K562 (cell line): ENCODE data around the gene TMEM204.

Experiments used
- TF ChIP-seq, protein P1 (sequence below), 2 experiments: fragments of 450-650 bp in 1 of 2; sonication (generic) in 1 of 2; formaldehyde crosslinking in 1 of 2; IDR thresholded peaks; 2 replicates each; pipeline versions ENCODE4 v1.7.1 to v1.9.0; 2016 to 2022; ENCODE audit warnings: inconsistent platforms in 1 of 2, mild to moderate bottlenecking in 1 of 2, missing genetic modification reagents in 1 of 2
- TF ChIP-seq, protein P2 (sequence below), 3 experiments: IDR thresholded peaks in 2 of 3; conservative IDR thresholded peaks in 1 of 3; 2 replicates each; pipeline ENCODE4 v1.5.1; 2011 to 2012; ENCODE audit warnings: low read length in 3 of 3, mild to moderate bottlenecking in 3 of 3, control low read depth in 2 of 3, improper control_type of control experiment in 1 of 3, inconsistent platforms in 1 of 3, low read depth in 1 of 3, mixed read lengths in 1 of 3, moderate library complexity in 1 of 3; ENCODE audit not compliant: insufficient read depth in 2 of 3

DNA sequence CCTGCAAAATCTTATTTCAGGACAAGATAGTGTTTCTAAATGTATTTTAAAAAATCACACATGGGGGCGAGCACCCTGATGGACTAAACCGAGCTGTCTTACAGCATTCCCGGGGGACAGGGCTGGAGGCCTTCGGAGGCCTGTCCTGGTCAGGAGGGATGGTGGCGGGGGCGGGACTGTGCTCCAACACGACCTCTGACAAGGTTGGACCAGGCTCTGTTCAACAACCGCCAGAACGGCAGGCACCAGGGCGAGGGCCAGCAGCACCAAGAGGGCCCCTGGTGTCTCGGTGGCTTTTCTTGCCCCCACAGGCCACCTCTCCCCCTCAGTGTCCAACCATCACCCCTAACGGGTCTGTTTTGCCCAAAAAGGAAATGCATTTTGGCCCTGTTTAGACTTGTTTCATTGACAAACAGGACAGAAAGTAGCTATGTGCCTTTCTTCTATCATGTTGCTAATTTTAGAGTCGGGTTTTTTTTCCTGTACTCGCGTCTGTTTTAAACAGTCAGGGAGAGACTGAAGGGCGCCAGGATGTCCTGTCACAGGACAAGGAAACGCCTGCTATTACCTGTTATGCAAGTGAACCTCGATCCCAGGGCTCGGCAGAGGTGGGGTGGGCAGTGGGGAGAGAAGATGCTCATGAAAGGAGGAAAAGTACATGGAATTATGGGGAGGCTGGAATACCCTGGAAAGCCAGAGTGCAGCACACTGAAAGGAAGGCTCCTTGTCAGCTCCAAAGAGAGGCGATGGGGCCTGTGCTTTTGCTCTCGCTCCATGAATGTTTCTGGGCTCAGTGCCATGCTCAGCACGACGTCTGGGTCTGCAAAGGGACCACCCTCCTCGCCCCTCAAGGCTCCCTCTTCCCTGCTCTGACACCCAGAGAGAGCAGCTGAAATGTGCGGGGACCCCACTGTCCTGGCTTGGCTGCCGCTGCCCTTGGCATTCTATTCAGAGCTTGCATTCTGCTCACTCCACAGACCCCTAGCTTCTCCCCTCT, 11.9 kb downstream of the TMEM204 start:
- TF ChIP-seq, protein P1, sequence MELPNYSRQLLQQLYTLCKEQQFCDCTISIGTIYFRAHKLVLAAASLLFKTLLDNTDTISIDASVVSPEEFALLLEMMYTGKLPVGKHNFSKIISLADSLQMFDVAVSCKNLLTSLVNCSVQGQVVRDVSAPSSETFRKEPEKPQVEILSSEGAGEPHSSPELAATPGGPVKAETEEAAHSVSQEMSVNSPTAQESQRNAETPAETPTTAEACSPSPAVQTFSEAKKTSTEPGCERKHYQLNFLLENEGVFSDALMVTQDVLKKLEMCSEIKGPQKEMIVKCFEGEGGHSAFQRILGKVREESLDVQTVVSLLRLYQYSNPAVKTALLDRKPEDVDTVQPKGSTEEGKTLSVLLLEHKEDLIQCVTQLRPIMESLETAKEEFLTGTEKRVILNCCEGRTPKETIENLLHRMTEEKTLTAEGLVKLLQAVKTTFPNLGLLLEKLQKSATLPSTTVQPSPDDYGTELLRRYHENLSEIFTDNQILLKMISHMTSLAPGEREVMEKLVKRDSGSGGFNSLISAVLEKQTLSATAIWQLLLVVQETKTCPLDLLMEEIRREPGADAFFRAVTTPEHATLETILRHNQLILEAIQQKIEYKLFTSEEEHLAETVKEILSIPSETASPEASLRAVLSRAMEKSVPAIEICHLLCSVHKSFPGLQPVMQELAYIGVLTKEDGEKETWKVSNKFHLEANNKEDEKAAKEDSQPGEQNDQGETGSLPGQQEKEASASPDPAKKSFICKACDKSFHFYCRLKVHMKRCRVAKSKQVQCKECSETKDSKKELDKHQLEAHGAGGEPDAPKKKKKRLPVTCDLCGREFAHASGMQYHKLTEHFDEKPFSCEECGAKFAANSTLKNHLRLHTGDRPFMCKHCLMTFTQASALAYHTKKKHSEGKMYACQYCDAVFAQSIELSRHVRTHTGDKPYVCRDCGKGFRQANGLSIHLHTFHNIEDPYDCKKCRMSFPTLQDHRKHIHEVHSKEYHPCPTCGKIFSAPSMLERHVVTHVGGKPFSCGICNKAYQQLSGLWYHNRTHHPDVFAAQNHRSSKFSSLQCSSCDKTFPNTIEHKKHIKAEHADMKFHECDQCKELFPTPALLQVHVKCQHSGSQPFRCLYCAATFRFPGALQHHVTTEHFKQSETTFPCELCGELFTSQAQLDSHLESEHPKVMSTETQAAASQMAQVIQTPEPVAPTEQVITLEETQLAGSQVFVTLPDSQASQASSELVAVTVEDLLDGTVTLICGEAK (IDR thresholded peaks at IDR 0.05), result no peak
- TF ChIP-seq, protein P1 (CRISPR knock-in tag; IDR thresholded peaks at IDR 0.05), result no peak
- TF ChIP-seq, protein P2, sequence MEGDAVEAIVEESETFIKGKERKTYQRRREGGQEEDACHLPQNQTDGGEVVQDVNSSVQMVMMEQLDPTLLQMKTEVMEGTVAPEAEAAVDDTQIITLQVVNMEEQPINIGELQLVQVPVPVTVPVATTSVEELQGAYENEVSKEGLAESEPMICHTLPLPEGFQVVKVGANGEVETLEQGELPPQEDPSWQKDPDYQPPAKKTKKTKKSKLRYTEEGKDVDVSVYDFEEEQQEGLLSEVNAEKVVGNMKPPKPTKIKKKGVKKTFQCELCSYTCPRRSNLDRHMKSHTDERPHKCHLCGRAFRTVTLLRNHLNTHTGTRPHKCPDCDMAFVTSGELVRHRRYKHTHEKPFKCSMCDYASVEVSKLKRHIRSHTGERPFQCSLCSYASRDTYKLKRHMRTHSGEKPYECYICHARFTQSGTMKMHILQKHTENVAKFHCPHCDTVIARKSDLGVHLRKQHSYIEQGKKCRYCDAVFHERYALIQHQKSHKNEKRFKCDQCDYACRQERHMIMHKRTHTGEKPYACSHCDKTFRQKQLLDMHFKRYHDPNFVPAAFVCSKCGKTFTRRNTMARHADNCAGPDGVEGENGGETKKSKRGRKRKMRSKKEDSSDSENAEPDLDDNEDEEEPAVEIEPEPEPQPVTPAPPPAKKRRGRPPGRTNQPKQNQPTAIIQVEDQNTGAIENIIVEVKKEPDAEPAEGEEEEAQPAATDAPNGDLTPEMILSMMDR (IDR thresholded peaks at IDR 0.05 in 2 of 3, conservative IDR thresholded peaks at IDR 0.05 in 1 of 3; ENCODE audit: insufficient read depth in 2 of 3, low read depth in 1 of 3, low read length in 3 of 3), result no peak
